ENCODE measurements around the gene ZNF280A. TPM values are rescaled to one million over a fixed set of nuclear protein-coding genes. Genes with fewer than 3 reads are reported as not detected.

Gene ZNF280A, protein sequence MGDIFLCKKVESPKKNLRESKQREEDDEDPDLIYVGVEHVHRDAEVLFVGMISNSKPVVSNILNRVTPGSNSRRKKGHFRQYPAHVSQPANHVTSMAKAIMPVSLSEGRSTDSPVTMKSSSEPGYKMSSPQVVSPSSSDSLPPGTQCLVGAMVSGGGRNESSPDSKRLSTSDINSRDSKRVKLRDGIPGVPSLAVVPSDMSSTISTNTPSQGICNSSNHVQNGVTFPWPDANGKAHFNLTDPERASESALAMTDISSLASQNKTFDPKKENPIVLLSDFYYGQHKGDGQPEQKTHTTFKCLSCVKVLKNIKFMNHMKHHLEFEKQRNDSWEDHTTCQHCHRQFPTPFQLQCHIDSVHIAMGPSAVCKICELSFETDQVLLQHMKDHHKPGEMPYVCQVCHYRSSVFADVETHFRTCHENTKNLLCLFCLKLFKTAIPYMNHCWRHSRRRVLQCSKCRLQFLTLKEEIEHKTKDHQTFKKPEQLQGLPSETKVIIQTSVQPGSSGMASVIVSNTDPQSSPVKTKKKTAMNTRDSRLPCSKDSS
- total RNA-seq: not detected in 2 replicates

DNA sequence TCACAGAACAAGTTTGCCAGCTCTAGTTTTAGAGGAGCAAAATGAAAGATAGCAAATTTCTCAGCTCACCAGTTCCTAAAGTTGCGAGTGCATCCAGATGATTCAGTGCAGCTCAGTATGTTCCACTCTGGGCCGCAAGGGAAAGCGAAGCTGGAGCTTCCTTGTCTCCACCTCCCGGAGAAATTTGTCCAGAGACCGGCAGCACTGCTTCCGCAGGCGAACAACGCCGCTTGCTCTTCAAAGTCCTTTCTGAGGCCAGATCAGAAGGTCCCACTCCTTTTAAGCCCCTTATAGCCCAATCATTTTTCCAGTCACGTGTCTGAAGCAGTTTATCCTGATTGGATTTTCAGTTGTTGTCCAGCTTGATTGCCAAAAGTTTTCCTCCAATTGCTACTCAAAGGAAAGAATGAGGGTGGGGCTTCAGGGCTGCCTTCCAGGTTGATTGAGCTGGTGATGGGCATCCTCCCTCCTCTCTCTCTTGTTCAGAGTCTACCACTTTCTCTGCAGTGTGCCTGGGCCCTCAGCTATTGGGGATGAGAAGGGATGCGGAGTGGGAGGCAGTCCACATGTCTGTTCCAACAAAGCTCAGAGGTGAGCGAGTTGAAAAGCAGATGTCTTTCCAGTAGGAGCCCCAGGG is at the start of gene ZNF280A:
Gene ZNF280A (minus strand): TSS at position 251 of the 637 bp plus-strand sequence. CDS start 4,640 bp downstream, outside the sequence.

DNA sequence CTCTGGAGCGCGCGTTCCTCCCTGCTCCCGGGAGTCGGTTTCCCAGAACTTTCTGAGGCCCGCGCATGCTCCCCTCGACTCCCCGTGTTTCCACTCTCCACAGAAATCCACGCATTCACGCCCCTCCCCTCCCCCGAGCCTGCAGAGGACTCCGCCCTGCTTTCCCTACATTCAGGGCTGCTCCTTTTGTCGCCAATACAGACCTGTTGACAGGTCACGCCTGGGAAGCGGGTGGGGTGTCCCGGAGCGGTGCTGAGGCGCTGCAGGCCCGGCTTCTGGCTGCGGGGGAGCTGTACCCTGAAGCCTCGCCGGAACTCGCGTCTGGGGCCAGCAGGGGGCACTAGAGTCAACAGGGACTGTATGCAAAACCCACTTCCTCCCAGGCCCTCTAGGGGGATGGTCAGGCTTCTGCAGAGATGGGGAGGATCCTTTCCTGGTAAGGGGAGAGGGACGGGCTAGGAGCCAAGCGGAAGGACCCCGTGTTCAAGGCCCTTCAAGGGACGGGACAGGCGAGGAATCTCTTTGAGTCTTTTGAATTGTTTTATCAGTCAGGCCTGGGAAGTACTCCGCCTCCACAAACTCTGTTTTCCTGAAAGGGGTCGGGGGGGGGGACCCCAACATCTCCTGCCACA is 39.0 kb upstream of the ZNF280A start, which contains the start of gene PRAME:
Gene PRAME (minus strand): TSS at position 294 of the 632 bp plus-strand sequence. CDS start 2,433 bp downstream, outside the sequence.

DNA sequence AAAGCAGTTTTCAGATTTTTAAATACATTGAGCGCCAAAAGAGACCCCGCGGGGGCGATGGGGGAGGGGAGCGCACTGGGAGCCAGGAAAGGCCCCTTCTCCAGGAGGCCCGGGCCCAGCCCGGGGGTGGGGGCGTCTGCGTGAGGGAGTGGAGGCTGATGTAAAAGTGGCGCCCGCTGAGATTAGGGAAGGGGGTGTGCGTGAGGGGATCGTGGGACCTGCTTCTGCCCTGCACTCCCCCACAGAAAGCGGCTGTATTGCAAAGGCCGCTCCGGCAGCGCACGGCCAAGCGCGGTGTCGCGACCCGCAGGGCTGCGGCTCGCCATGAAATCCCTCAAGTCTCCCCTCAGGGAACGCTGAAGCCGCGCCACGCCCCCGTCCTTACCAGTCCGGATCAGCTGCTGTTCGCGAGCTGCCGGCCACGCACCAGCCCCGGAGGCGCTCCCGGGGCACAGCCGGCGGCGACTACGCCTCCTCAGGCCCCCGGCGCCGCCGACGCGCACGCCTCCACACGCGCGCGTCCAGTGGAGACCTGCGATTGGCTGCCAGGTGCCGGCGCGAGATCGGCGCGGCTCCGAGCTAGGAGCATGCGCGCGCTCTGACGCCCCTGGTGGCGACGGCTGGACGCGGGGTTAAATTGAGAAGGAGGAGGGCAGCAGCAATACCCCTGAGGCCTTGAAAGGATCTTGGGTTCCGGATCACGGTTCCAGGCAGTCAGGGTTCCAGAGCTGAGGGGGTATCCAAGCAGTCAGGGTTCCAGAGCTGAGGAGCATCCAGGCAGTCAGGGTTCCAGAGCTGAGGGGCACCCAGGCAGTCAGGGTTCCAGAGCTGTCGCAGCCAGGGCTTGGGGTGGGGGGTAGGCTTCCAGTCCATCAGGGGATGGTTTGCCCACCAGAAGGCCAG is 11.5 kb downstream of the ZNF280A start, which contains the start of gene ZNF280B:
Gene ZNF280B (minus strand): TSS at position 469 of the 903 bp plus-strand sequence. CDS start 19,344 bp downstream, outside the sequence.

Other genes starting within 250 kb of the ZNF280A start
- gene ZNF280B, start 11.5 kb downstream of the ZNF280A start, total RNA-seq: 1.2 and 1.7 TPM in 2 replicates
- gene PRAME, start 39.0 kb upstream of the ZNF280A start, total RNA-seq: not detected in 2 replicates
- not detected in 2 replicates for gene GGTLC2, start 124.3 kb upstream of the ZNF280A start, total RNA-seq